Activated CD4-positive, CD25-positive, alpha-beta regulatory T cell treated with anti-CD3 and anti-CD28 coated beads, Interleukin-2, amount 50 U/mL, for 16 hours (primary cell): ENCODE results near the gene PLXNA2.

Experiments
- DNase-seq: peaks from one replicate; pipeline ENCODE4 v3.0.0-alpha.2; 2020; ENCODE audit warnings: low read depth, low spot score

The PLXNA2 gene

DNA sequence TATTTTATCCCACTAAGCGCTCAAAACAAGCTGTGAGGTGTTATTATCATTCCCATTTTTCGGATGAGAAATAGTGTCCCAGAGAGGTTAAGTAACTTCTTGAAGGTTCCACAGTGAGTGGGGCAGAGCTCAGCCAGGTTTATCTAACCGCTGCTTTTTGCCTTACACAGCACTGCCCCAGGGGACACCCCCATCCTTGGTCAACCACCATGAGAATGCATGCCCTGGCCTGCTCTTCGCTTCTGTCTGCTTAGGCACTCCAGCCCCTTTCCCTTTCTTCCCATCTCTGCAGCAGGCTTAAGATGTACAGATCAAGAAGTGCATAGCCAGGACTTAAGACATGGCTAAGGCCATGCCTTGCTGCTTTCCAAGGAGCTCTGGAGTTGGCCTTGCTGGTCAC is 174.3 kb downstream of the PLXNA2 start:
- no peak for DNase-seq

DNA sequence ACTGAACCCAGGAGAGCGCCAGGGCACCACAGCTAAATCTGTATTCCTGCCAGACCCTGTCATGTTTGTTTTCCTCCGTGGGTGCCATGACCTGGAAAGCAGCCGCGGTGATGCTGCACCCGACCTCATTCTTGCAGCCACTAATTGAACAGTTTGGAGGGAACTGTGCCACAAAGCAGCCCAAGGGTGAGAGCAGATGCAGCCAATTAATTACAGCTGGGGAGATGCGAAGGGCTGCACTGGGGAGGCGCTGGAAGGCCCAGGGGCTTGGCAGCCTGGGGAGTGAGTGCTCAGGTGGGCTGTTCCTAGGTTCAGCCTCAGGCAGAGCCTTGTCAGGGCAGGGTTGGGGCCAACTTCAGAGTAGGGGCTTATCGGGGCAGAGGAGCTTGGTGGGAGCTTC is 174.9 kb downstream of the PLXNA2 start:
- no peak for DNase-seq

DNA sequence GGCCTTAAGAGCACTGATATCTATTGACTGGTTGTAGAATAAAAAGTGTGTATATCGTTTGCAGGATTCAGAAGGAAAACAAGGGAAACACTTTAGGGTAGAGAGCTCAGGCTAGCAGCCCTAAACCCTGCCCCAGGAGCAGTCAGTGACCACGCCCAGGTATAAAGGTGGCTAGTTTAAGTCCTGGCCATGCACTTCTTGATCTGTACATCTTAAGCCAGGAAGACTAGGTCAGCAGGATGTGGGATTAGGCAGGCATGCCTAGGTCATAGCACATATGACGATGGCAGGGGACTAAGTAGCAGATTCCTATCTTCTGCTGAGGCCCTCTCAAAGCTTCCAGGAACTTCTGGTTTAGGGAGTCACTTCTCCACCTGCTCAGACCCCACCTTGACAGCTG is 175.3 kb downstream of the PLXNA2 start:
- no peak for DNase-seq

DNA sequence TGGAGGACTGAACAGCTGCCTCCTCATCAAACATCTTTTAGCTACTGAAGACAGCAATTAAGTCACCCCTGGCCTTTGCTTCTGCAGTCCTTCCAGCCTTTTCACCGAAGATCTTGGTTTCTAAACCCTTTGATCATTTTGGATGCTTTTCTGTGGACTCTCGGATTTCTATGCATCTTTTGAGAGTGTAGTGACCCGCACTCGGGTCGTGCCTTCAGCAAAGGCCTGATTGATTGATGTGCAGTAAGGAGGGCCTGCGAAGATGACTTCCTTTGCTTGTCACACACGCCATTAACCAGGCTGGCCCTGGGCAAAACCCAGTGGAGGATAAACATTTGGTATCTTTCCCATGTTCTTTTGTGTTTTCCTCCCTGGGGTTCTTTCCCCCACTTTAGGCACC is 175.8 kb downstream of the PLXNA2 start:
- no peak for DNase-seq

DNA sequence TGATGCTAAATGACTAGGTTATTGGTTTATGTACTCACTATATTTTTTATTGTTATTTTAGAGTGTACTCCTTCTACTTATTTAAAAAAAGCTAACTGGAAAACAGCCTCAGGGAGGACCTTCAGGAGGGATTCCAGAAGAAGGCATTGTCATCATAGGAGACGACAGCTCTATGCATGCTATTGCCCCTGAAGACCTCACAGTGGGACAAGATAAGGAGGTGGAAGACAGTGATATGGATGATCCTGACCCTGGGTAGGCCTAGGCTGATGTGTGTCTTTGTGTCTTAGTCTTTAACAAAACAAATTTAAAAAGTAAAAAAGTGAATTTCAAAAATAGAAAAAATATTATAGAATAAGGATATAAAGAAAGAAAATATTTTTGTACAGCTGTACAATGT is 177.6 kb downstream of the PLXNA2 start:
- DNase-seq: no peak

DNA sequence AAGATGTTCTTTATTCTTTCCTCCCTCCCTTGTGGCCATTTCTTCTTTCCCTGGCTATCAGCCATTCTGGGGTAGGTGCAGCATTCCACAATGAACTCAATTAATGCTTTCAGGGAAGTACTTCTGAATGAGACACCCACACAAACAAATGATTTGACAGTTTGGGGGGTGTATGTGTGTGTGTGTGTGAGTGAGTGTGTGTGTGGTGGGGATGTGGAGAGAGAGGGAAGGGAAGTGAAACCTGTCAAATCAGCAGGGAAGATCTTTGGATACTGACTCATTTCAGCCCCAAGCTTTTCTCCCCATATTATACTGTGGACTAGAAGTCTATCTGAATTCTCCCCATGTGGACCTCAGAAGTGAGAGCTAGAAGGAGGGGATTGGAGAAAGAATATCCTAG is 178.3 kb downstream of the PLXNA2 start:
- no peak for DNase-seq

DNA sequence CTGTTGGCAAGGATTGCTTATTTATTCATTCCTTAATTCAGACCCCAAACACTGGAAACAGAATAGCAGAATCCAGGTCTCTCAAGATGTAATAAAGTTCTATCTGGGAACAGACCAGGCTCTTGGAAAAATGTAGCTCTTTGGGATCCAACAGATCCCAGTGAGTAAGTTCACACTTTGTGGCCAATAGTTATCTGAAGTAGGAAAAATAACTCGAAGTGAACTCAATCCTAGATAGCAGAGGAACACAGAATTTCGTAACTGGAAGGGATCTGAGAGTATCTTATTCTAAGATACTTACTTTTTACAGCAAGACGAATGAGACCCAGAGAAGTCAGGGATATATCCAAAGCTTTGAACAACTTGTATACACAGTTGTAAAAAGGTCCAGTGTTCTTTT is 182.6 kb downstream of the PLXNA2 start:
- DNase-seq: no peak

DNA sequence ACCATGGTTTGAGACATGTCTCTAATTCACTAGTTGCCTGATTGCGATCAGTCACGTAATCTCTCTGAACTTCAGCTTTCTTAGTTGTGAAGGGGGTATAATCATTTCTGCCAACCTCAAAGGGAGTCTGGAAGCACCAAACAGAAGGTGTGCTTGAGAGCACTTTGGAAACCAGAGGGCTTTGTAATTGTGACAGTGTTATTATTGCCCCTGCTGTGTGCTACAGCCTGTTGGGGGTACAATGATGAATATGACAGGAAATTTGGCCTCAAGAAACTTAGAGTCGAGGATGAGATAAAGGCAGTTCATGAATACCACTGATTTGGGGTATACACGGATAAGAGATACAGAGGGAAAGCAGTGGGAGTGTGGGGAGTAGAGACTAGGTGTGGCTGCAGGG is 183.1 kb downstream of the PLXNA2 start:
- no peak for DNase-seq

DNA sequence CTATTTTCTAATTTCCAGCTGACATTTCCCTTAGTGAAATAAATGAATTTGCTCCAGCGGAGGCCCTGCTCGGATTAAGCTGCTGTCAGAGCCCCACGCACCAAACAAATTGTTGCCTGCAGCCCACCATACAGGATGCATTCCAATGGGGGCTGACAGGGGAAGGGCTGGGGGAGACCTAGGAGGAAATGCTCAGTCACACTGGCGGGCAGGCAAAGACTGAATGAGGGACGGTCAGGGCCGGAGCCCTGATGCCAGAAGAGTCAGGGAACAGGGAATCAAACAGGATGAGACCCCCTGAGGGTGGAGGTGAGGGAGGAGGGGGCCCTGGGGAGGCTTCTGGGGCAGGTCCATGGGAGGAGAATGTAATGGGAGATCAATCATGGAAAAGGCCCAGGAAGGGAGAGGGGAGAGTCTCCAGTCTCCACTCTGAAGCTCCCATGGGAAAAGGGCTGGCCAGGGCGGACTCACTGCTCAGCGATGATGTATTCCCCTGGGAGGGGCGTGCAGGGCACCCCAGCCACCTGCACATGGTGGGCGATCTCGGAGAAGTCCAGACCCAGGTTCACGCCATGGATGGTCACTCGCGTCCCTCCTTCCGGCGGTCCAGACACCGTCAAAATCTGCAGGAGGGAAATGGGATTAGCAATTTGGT is 183.8 kb downstream of the PLXNA2 start:
- DNase-seq: no peak

DNA sequence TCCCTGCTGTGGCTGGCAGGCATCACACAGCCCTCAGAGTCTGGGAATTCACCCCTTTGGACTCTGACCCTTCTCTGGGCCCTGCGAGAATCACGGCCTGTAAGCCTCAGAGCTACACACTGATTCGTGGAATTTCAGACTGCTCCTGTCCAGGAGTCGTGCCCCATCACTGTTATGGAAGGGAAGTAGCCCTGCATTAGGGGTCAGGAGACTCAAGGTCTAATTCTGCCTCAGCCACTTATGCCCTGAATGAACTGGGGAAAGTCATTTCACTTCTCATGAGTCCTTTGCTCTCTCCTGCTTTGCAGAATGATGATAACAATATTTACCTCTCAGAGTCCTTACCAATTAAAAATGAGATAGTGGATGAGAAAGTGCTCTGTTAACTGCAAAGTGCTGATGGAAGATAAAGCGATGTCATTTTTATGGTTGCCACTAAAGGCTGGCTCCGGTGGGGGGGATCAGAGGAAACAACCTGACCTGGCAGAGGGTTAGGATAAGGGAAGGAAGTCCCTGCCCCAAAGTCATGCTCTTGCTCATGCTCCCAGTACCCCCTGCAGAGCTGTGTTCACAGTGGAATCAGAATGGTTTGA is 184.7 kb downstream of the PLXNA2 start:
- no peak for DNase-seq

DNA sequence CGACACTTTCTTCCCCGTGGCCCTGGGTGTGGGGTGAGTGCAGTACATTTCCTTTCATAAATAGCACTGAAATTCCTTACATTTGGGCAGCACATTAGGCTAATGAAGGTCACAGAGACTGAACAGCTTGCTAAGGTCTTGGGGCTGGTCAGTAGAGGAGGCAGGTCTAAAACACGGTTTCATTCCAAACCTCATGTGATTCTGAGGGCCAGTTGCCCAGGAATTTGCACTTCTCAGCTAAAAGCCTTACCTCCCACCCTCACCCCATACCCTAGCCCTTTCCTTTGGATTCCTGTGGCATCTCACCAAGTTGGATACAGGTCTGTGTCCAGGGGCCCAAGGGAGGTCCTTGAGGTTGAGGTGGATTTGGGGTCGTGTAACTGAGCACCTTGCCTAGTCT is 185.4 kb downstream of the PLXNA2 start:
- no peak for DNase-seq

DNA sequence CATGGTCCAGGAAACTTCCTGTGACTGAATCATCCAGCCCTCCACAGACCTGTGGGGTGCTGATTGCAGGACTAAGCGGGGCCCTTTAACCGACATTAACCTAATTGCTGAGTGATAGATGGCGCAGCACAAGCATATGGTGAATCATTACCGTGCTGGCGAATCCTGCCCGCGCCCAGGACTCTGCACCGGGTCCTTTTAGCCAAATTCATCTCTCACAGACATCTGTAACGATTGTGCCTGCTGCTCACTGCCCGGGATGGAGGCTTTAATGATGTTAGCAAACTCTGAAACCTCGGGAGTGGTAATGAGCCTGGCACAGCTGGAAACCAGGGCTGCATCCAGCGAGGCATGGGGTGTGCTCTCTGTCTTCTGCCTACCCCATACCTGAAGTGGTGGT is 185.9 kb downstream of the PLXNA2 start:
- no peak for DNase-seq

DNA sequence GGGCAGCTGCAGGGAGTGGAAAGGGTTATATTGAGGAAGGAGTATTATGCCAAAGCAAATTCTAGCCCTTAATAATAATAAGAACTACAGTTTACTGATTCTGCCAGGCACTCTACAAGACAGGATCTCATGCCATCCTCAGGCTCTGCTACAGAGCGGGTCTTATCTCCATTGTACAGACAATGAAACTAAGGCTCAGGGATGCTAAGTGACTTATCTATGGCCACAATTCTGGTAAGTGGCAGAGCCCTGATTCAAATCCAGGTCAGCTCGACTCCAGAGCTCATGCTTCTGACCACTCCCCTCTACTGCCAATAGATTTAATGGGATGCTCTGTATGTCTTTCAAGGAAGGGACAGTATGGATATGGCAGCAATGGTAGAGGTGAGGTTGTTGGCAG is 187.1 kb downstream of the PLXNA2 start:
- no peak for DNase-seq

DNA sequence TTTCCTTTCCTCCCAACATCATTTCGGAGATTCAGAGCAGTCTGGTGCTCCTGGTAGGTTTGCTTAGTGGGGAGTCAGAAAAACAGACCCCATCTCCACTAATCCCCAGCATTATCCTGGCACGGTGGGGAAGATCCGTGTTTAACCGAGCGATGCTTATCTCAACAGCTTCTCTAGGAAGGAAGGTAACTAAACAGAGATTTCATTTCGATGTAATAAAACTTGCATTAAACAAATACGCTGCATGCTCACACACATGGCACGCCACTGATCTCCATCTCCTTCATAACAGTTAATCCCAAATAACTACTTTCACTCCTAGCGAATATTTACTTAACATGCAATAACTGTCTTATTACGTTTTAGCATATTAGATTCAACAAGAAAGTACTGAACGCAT is 188.6 kb downstream of the PLXNA2 start:
- no peak for DNase-seq

DNA sequence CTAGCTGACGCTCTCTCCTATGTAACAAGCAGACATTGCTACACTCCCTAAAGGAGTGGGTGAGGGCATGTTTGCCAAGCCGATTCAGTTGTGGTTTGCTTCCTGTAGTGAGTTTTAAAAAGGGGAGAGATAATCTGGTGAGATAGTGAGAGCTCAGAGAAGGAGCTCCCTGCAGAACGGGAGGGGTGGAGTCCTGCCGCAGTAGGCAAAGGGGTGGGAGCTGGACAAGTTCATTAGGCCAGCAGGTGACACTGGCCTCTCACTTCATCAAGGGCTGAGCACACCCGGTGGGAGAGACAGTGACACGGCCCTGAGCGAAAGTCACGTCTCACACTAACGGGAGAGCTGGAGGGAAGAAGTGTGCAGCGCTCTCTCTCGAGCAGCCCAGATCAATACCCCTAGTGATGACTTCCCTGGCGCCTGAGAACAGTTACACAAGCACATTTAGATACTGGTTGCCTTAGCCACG is 189.2 kb downstream of the PLXNA2 start:
- no peak for DNase-seq

DNA sequence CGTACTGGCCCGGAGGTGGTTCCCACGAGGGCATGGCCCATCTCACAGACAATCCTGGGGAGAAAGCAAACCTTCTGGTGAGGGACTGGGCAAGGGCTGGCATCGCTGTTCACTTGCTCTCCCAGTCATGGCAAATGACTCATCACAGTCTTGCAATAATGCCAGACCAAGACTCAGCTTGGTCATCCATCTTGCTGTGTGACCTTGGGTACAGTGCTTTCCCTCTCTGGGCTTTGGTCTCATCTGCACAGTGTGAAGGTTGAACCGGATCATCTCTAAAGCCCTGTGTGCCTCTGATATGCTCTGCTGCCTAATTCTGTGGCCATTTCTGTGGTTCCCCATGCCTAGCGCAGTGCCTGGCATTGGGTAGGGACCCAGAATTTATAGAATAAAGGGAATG is 189.7 kb downstream of the PLXNA2 start:
- DNase-seq: no peak

DNA sequence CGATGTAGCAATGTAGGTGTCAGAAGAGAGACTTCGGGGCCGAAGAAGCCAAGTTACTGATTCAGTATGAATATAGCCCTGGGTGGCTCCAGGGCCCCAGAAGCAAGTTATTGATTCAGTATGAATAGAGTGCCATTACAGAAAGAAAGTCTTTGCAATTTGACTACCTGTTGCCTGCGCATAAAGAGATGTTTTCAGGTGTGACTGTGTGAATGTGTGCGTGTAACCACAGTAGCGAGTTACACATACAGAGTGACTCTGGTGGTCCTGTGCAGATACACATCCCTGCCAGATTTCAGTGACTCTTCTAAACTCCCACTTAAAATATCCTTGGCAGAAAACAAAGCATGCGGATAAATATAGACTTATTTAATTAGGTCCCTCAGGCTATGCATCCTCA is 190.5 kb downstream of the PLXNA2 start:
- no peak for DNase-seq

DNA sequence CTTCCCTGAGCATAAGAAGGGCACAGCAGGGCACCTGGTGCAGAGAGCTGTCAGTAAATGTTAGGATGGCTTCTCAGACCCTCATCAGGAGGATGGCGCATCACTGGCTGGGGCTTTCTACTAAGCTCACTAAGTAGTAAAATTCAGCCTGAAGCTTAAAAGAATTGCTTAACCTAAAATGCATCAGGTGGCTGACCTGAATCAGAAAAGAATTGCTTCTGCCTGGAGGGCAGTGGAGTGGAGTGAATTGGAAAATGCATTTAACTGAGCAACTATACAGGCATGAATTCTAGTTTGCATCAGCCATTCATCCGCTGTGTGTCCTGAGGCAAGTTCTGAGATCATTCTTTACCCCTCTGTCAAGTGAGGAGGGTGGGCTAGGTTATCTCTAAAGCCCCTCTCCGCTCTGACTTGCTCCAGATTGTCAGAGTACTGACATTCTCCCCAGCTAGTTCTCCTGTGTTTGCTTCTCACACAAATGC is 191.2 kb downstream of the PLXNA2 start:
- no peak for DNase-seq

DNA sequence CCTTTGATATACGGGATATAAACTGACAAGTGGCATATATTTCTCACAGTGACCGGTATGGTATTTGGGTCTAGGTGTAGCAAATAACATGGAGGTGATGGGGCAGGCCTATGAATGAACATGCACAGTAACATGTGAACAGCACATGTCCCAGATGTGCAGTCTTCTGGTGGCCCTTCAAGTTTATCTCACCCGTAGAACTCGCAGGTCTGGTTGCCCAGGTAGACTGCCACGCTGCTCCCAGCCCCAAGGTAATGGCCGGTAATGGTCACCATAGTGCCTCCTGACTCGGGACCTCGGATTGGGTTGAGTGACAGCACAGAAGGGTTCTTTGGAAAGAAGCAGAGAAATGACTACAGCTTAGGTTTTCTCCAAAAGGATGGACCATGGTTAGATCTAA is 192.0 kb downstream of the PLXNA2 start:
- DNase-seq: no peak

DNA sequence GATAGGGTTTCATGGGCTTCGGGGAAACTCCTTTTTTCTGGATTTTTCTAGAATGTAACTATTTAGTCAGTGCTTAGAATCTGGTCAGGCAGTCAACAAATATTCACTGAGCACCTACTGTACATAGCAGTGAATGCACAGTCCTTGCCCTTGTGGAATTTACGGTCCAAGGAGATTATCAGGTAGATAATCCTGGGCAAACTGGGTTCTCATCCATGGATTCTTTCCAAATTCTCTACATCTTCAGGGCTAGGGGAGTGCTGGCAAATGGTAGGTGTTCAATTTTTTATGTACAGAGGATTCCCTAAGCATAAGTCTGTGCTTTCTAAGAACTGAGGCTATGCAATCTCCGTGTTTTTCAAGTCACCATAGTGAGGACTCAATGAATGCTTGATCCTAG is 192.5 kb downstream of the PLXNA2 start:
- DNase-seq: no peak

DNA sequence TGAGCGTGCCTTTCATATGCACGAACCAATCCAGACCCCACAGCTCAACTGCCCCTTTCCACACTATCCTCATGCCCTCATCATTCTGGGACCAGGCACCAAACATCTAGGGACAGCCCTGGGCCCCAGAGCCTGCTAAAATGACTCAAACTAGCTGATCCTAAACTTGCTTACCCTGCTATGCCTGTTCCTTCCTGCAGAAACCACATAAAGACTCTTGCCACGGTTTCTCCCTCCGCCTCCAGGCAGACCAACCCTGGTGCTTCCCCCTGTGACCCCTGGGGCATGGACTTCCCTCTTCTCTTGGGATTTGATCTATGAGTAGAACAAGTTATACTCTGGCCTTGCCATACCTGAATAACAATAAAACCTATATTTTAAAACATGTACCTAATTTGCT is 195.3 kb downstream of the PLXNA2 start:
- no peak for DNase-seq

DNA sequence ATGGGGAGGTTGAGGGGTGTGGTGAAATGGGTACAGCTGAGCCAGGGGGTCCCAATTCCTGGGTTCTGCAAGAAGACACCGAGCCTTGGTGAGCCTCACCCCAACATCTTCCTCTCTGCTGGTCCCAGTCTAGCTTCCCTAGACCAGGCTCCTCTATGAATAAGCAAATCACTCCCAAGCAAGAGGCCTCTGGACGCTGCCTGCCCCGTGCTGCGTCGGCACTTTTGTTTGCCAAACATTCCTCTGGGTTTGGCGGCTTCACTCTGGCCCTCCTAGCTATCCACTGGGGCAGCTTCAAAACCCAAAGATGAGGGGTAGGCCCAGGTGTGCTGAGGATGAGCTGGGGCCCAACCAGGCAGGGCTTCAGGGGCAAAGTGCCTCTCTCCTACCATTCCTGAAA is 196.2 kb downstream of the PLXNA2 start:
- no peak for DNase-seq

DNA sequence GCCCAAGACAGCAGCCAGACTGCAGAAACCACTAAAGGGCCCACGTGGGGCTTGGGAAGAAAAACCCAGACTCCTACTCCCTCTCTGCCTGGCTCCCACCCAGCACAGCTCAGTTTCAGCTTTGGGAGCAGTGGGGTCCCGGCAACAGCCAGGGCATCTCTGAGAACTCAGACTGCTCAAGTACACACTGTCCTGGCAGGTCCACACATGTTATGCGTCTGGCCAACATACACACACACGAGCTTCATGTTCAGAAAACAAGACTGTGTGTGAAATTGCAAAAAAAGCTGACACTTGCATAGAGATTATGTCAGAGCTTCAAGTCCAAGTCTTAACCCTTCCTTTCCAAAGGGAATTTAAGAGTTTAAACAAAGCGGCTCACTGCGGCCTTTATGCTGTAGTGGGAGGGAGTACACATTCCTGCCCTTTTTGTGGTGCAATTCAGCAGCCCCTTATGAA is 196.7 kb downstream of the PLXNA2 start:
- no peak for DNase-seq
